GM19099 (cell line): ENCODE measurements around the gene TBC1D16.

ENCODE experiments used
- POLR2A ChIP-seq: IDR thresholded peaks from 3 replicates; pipeline ENCODE4 v1.6.1; 2011; ENCODE audit warnings: low read depth; ENCODE audit not compliant: insufficient read length; ENCODE audit errors: extremely low read depth

Gene TBC1D16

DNA sequence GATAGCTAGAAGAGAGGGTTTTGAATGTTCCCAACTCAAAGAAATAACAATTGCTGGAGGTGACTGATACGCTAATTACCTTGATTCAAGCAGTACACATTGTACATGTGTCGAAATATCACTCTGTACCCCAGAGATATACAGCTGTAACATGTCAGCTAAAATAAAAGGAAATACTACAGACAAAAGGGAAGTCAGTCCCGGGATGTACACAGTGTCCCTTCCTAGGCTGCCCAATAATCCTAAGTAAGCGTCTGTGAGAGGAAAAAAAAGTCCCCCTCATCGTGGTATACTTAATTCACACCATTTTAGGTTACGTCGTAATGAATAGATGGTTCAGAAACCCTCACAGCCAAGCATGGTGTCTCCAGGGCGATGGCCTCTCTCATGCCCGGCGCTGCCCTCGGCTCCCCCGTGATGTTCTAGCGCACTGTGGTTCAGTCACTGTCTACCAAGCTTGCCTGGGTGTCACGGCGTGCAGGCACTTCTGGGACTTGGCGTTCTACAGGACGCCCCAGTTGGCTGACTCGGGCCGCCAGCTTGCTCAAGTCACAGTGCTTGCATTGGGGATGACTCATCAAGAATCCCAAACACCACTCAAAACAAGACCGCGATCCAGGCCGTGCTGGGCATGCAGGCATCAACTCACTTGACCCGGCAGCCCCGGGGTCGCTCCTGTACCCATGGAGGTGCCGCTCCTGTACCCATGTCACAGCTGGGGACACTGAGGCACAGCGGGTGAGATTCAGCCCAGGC lies 28.3 kb upstream of the TBC1D16 start:
- no peak for TF ChIP-seq POLR2A

DNA sequence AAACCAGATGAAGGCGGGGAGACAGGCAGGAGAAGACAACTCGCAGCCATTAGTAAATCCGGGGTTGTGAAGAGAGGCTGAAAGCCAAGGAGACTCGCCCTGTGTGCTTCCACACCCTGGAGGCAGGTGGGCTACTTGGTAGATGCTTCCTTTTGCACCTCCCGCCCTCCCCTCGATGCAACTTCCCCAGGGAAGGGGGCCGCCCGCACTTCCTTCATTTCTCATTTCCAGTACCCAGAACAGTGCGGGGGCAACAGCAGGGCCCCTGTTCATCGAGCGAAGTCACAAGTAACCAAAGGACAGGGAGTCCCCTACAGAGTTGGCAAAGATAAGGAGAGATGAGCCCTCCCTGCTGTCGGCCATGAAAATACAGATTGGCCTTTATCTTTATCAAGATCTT lies 25.7 kb upstream of the TBC1D16 start:
- no peak for TF ChIP-seq POLR2A

DNA sequence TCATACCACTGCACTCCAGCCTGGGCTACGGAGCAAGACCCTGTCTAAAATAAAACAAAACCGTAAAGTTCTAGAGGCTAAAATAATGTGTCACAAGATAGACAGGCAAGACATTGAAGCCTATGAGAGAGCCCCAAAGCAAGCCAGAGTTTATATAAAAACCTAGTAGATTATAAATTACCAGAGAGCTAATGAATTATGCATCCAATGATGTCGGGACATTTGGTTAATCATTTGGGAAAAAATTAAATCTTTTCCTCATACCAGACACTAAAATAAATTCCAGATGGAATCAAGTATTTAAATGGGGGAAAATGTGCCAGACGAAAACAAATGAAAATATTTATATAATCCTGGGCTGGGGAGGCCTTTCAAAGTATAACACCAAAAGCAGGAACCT lies 25.0 kb upstream of the TBC1D16 start:
- TF ChIP-seq POLR2A: no peak

DNA sequence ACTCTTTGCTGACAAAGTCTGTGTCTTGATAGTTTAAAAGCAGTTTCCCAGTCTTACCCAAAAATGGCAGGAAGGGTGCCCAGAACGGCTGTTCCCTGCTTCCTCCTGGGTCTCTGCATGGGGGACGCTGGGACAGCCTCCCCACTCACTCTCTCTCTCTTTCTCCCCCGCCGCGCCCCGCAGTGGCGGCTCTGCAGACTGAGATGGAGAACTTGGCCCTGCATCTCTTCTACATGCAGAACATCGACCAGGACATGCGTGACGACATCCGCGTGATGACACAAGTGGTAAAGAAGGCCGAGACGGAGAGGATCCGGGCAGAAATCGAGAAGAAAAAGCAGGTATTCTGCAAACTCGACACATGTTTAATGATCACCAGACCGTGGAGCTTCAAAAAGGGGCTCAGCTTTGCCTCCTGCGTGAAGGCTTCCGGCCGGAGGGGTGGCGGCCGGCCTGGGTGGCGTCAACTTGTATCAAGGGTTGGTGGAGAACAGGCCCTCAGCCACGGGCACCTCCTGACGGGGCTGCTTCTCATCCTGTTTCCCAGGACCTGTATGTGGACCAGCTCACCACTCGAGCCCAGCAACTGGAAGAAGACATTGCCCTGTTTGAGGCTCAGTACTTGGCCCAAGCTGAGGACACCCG lies 22.8 kb upstream of the TBC1D16 start:
- TF ChIP-seq POLR2A: no peak

DNA sequence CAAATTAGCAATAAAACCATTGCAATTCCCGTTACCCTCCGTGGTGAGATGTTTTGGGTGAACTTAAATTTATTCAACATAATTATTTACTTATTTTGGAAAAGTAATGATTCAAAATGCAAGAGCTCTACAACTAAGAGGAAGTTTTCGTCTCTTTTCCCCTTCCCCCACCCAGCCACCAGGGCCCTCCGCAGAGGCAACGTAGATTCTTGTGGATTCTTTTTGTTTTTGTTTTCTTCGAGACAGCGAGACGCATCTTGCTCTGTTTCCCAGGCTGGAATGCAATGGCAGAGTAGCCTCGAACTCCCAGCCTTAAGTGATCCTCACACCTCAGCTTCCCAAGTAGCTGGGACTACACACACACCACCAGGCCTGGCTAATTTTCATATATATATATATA lies 19.9 kb upstream of the TBC1D16 start:
- no peak for TF ChIP-seq POLR2A

DNA sequence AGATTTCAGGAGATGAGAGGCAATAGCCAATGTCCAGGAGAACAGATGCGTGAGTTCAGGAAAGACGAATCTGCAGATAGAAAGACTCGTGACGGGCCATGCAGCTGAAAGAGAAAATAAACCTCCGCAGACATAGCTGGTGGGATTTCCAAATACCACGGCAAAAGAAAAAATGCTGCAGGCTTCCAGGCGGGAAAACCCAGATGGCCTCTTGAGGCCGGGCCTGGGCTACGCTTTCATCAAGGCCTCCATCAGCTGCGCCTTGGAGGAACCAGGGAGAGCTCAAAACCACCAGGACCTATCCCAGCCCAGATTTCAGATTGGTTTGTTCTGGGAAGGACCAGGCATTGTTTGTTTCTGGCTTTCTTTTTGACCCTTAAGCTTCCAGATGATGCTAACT lies 17.4 kb upstream of the TBC1D16 start:
- TF ChIP-seq POLR2A: no peak

DNA sequence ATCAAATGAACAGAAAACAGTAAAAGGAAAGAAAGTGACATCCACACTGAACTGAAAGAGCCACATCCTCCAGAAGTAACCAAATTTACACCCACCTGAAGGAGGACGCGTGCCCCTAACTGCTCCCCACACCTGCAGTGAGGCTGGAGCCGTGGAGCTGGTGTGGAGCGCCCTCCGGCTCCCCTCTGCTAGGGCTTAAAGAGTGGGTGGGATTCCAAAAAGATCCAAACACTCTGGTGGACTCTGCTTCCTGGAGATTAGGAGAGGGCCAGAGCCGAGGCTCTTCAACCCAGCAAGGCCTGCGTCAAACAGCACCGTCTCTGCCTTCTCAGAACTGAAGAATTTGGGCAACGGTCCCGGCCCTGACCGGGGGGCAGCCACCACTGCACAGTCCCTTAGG lies 16.0 kb upstream of the TBC1D16 start:
- TF ChIP-seq POLR2A: no peak

DNA sequence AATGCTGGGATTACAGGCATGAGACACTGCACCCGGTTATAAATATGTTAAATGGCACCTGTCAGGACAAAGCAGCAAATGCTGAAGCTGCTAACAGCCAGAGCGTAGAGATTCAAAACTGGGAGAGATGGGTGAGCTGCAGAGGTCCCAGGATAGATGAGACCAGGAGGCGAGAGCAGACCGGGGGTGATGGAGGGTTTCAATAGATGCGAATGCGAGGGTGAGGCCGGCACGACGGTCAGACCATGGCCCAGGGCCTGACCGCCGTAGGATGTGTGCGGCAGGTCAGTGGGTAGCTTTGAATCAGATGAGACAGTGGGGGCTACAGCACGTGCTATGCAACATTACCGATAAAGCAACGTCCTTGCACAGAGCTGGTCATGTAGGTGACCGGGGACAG lies 15.0 kb upstream of the TBC1D16 start:
- no peak for TF ChIP-seq POLR2A

DNA sequence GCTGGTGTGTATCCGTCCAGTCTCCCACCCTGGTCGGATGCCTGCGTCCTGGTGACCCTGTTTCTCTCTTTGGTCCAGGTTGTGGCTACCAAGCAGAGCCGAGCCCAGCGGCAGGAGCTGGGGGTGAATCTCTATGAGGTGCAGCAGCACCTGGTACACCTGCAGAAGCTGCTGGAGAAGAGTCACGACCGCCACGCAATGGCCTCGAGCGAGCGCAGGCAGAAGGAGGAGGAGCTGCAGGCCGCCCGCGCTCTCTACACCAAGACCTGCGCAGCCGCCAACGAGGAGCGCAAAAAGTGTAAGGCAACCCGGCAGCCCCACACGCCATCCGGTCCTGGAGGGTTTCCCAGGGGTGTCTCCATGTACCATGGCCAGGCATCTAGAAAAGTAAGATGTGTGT lies 14.3 kb upstream of the TBC1D16 start:
- no peak for TF ChIP-seq POLR2A

DNA sequence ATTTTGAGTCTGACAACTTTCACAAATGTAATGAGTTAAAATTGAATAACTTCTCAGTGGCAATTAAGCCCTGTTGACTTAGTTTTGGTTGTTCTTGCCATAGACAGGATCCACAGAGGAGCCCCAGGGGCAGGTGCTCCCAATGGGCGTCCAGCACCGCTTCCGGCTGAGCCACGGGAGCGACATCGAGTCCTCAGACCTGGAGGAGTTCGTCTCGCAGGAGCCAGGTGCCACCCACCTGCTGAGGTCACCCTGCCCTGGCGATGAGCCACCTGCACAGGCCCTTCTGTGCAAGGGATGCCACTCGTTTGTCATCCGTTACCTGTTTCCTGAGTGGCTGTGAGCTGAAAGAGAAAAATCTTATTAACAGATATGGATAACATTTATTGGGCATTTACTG lies 11.5 kb upstream of the TBC1D16 start:
- TF ChIP-seq POLR2A: no peak

DNA sequence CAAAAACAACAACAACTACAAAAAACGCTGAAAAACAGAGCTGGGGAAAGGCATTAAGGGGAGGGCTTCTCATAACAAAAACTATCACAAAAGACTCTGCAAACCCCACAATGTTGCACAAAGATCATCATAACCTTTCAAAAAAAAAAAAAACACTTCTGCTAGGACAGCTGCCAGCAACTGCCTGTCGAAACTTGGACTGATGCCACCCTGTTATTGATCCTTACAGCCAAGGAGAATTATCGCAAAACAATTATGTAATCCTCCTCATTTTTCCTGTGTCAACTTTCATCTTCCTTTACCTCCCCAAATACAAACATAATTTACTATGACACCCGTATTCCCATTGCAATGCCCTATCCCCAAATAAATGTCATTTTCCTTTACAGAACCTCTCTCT lies 10.0 kb upstream of the TBC1D16 start:
- TF ChIP-seq POLR2A: no peak

DNA sequence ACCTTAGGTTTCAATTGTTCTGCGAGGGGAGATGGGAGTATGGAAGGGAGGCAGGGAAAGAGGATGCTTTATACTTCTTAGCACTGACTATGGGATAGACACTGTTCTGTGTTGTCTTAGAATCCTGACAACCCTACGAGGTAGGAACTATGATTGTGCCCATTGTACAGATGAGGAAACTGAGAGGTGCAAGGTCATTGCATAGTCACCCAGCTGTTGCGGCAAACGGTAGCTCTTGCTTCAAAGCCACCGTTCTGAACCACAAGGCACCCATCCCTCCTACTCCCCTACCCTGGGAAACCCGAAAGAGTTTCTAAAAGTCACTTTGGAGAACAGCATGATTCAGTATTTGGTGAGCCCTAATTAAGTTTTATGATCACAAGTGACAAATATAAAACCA lies 8.3 kb upstream of the TBC1D16 start:
- TF ChIP-seq POLR2A: no peak

DNA sequence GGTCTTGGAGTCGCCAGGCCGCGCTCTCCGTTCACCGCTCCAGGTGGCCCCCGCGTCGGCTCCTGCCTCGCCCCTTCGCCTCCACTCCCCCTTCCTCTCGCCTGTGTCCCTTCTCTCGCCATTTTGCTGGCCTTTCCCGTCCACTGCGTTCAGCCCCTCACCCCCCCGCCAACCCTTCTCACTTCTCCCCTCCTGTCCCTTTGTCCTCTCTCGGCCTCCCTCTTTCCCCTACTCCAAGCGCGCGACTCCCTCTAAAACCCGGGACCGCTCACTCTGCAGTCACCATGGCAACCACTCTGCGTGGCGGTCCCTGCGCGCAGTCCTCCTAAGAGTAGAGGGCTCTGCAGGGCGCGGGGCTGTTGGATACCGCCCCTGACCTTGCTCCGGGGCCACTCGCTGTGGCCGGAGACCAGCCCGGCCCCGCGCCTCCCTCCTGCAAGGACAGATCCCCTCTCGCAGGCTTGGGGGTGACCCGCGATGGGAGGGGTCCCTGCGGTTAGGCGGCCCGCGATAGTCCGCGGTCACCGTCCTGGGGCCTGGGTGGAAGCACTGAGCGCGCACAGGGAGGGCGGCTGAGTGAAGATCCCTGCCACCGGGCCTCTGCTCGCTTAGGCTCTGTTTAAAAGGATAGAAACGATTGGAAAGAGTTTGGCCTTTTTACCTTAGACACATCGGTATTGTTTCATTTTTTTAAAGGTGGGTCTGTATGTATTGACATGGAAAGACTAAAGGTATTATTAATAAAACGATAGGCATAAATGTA lies 1.2 kb upstream of the TBC1D16 start:
- TF ChIP-seq POLR2A: no peak

DNA sequence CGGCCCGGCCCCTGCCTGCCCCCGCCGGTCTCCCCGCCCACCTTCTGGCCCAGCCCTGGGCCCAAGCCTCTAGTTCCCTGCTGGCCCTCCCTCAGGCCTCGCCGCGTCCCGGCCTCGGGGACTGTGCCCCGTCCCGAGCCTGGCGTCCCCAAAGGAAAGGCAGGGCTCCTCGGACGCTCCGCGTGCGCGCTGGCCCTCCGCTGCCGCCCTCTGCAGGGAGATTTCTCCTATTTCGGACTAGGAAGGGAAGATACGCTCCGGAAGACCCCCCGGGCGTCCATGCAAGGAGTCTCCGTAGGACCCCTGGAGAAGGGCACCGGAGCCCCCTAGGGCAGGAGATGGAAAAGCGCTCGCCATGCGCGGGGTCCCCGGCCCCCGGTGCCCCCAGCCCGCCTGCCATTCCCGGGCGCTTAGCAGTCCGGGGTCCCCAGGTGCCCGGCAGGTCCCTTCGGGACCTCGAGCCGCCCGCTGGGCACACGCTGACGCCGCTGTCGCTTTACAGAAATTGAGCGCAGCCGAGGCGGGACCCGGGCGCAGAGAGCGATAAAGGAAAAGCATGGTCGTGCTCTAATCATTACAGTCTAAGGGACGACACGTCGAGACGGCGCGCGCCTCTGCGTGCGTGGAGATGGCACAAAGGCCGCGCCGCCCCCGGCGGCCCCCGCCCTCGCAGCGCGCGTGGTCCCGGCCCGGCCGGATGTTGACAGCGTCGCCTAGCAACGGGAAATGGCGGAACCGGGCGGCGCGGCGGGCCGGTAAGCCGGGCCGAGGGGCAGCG lies 454 bp upstream of the TBC1D16 start, which contains the start of gene CCDC40:
CCDC40 (plus strand) TSS at position 706 of the 778 bp plus-strand sequence; CDS start at position 727, 21 bp downstream.
- no peak for TF ChIP-seq POLR2A
